CD4-positive, alpha-beta T cell treated with Interleukin-17A for 4 hours (primary cell): ENCODE data around the gene SANBR.

Source experiments
- DNase-seq: peaks from one replicate; pipeline ENCODE4 v3.0.0-alpha.2; 2020; ENCODE audit warnings: mixed read lengths

The SANBR gene

GRCh38 chr2:61090386-61090921 lies 24.8 kb downstream of the SANBR start:
- DNase-seq: no peak

GRCh38 chr2:61091485-61091884 lies 25.8 kb downstream of the SANBR start:
- DNase-seq: no peak

- no peak for DNase-seq
These were observed 30.8 kb downstream of the SANBR start for GRCh38 chr2:61096438-61096837.

GRCh38 chr2:61100801-61101200 lies 35.1 kb downstream of the SANBR start:
- no peak for DNase-seq

GRCh38 chr2:61109291-61109690 lies 43.6 kb downstream of the SANBR start:
- no peak for DNase-seq

GRCh38 chr2:61111708-61112107 lies 46.0 kb downstream of the SANBR start:
- no peak for DNase-seq

GRCh38 chr2:61114147-61114546 lies 48.5 kb downstream of the SANBR start:
- DNase-seq: no peak
